ENCODE data around the gene XPA.

DNA sequence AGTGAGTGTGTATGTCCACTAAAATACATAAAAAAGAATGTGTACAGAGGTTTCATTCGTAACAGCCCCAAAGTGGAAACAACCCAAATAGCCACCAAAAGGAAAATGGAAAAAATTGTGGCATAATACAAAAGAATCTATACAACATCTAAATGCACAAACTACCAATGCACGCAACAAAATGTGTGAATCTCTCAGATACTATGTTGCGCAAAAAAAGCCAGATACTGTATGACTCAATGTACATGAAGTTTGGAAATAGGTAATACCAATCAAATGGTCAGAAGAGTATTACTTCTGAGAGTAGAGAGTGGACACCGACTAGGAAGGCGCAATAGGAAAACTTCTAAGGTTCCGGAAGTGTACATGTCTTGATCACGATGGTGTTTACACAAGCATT, 2.4 kb downstream of the XPA start:
- TF ChIP-seq, protein P1, sequence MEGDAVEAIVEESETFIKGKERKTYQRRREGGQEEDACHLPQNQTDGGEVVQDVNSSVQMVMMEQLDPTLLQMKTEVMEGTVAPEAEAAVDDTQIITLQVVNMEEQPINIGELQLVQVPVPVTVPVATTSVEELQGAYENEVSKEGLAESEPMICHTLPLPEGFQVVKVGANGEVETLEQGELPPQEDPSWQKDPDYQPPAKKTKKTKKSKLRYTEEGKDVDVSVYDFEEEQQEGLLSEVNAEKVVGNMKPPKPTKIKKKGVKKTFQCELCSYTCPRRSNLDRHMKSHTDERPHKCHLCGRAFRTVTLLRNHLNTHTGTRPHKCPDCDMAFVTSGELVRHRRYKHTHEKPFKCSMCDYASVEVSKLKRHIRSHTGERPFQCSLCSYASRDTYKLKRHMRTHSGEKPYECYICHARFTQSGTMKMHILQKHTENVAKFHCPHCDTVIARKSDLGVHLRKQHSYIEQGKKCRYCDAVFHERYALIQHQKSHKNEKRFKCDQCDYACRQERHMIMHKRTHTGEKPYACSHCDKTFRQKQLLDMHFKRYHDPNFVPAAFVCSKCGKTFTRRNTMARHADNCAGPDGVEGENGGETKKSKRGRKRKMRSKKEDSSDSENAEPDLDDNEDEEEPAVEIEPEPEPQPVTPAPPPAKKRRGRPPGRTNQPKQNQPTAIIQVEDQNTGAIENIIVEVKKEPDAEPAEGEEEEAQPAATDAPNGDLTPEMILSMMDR (IDR thresholded peaks at IDR 0.05): no peak
- TF ChIP-seq POLR2AphosphoS5 (IDR thresholded peaks at IDR 0.05) (no peak), EP300 (IDR thresholded peaks at IDR 0.05) (no peak)

All from stomach (tissue), 4 donors.